Measurements from ENCODE around the gene GPC2. TPM values are rescaled to one million over a fixed set of nuclear protein-coding genes. Genes with fewer than 3 reads are reported as not detected.
"Not testable (repeated sequence)": the region's sequence is repeated elsewhere in the genome, so short reads cannot be mapped to it uniquely, and the experiment has no call there.

GPC2 gene
- total and polyA plus RNA-seq, 2 donors = 8.5 to 11.2 TPM

DNA sequence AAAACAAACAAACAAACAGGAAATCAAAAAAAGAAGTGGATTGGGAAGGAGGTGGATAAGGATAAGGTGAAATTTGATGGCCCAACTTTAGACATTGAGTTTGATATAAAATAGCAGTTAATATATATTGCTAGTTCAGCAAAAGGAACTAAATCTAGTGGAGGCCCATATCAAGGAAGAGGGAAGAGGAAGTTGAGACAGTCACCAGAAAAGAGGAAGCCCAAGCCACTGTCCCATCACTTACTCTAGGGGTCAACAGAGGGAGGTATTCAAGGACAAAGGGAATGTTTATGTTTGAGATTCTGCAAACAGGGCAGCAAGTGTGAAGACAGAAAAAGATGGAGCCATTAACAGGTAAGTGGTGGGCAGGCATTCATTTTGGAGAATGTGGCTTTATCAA is 24.8 kb downstream of the GPC2 start:
- Histone ChIP-seq H3K27ac (ENCODE audit: low read depth in 1 of 2, low read length in 1 of 2) (no peak overlapping the region), H3K4me3 (ENCODE audit: low read length in 2 of 2) (no peak overlapping the region), H3K9me3 (ENCODE audit: control insufficient read depth in 2 of 2, insufficient read depth in 1 of 2, low read length in 1 of 2) (no peaks in the 10 kb centered on the region), H3K27me3 (ENCODE audit: control insufficient read depth in 2 of 2, insufficient read depth in 1 of 2, low read length in 1 of 2) (no peaks in the 10 kb centered on the region), H3K4me1 (ENCODE audit: control insufficient read depth in 2 of 2, insufficient read depth in 2 of 2, low read length in 2 of 2) (peaks cover 10 to 35% of the 10 kb centered on the region in 2 donors), H3K36me3 (ENCODE audit: control insufficient read depth in 2 of 2, insufficient read depth in 2 of 2, low read length in 1 of 2) (peaks cover 41 to 57% of the 10 kb centered on the region in 2 donors)
- DNase-seq (ENCODE audit: low read depth in 6 of 9, low spot score in 9 of 9) = no peak

DNA sequence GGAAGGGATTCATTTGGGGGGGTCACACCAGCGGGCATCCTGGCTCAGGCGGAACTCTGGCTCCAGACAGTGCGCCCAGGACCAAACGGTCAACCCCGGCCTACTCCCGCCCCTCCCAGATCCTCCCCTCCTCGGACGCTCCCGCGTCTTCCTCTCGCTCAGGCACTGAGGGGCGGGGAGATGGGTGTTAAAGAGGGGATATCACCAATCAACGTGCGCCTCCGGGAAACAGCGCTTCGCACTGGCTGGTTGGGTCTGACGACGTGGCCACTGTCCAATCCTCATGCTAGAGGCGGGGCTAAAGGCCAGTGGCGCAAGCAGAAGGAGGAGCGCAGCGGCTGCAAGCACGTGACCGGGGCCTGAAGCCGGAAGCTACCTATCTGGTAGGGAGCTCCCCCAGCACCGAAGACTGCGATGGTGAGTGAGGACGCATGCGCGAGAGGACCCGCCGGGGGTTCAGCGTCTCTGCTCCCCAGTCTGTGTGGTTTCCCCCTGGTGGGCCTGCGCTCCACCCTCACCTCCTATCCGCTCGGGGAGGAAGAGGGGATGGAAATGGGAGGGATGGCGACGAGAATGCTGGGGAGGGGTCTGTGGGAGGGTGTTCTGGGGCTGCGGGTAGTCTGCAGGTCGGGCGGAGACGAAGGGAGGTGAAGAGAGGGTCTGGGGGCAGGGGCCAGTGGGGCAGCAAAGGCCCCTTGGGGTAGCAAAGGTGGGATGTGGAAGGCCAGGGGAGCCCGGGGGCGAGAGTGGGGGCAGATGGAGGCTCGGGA is 28.4 kb downstream of the GPC2 start, which contains the start of gene LAMTOR4:
LAMTOR4 (plus strand) TSS at position 360 of the 770 bp plus-strand sequence; CDS start at position 415, 55 bp downstream.
- peak within 1 kb of the TSS; percentile 93 to 94 for H3K27ac ChIP-seq (ENCODE audit: low read depth in 1 of 2, low read length in 1 of 2)
- H3K27me3 ChIP-seq (ENCODE audit: control insufficient read depth in 2 of 2, insufficient read depth in 1 of 2, low read length in 1 of 2) = no peaks in the 10 kb centered on the region
- H3K4me1 ChIP-seq (ENCODE audit: control insufficient read depth in 2 of 2, insufficient read depth in 2 of 2, low read length in 2 of 2) = peaks cover 9 to 20% of the 10 kb centered on the region in 2 donors
- peak within 1 kb of the TSS; percentile 75 to 78 for H3K4me3 ChIP-seq (ENCODE audit: low read length in 2 of 2)
- under 1% methylated on average over 46 of the region's 46 CpGs for WGBS
- H3K9me3 ChIP-seq (ENCODE audit: control insufficient read depth in 2 of 2, insufficient read depth in 1 of 2, low read length in 1 of 2) = no peaks in the 10 kb centered on the region
- peak; percentile 89 to 99 (median 97) for DNase-seq (ENCODE audit: low read depth in 6 of 9, low spot score in 9 of 9)
- peaks cover 7 to 20% of the 10 kb centered on the region in 2 donors for H3K36me3 ChIP-seq (ENCODE audit: control insufficient read depth in 2 of 2, insufficient read depth in 2 of 2, low read length in 1 of 2)

DNA sequence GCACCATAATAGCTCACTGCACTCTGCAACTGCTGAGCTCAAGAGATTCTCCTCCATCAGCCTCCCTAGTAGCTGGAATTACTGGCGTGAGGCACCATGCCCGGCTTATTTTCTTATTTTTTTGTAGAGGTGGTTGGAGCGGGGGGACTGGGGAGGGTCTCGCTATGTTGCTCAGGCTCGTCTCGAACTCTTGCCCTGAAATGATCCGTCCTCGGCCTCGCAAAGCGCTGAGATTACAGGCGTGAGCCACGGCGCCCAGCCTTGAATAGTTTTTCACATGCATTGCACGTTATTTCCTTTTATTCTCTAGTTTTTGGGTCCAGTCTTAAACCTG is 29.0 kb downstream of the GPC2 start:
- no peak for DNase-seq (ENCODE audit: low read depth in 6 of 9, low spot score in 9 of 9)
- 20% methylated on average over 14 of the region's 14 CpGs for WGBS
- Histone ChIP-seq H3K9me3 (ENCODE audit: control insufficient read depth in 2 of 2, insufficient read depth in 1 of 2, low read length in 1 of 2) (no peaks in the 10 kb centered on the region), H3K36me3 (ENCODE audit: control insufficient read depth in 2 of 2, insufficient read depth in 2 of 2, low read length in 1 of 2) (peaks cover 2 to 15% of the 10 kb centered on the region in 2 donors), H3K4me1 (ENCODE audit: control insufficient read depth in 2 of 2, insufficient read depth in 2 of 2, low read length in 2 of 2) (peaks cover 9 to 20% of the 10 kb centered on the region in 2 donors), H3K27me3 (ENCODE audit: control insufficient read depth in 2 of 2, insufficient read depth in 1 of 2, low read length in 1 of 2) (no peaks in the 10 kb centered on the region), H3K4me3 (ENCODE audit: low read length in 2 of 2) (peak overlapping the region; percentile 60 to 78), H3K27ac (ENCODE audit: low read depth in 1 of 2, low read length in 1 of 2) (peak overlapping the region; percentile 93 to 94)

DNA sequence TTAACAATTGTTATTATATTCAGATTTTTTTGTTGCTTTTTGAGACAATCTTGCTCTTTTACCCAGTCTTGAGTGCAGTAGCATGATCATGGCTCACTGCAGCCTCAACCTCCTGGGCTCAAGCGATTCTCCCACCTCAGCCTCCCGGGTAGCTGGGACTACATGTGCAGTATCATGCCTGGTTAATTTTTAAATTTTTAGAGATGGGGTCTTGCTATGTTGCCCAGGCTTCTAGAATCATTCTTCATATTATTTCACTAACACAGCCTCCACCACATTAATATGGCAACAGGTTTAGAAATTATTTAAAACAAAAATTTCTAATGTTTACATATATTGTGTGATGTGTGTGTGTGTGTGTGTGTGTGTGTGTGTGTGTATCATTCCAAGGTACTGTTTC is 29.9 kb downstream of the GPC2 start:
- no peaks in the 10 kb centered on the region for H3K9me3 ChIP-seq (ENCODE audit: control insufficient read depth in 2 of 2, insufficient read depth in 1 of 2, low read length in 1 of 2)
- H3K4me1 ChIP-seq (ENCODE audit: control insufficient read depth in 2 of 2, insufficient read depth in 2 of 2, low read length in 2 of 2) = peaks cover 9 to 20% of the 10 kb centered on the region in 2 donors
- WGBS = over 99% methylated on average over 2 of the region's 2 CpGs
- H3K36me3 ChIP-seq (ENCODE audit: control insufficient read depth in 2 of 2, insufficient read depth in 2 of 2, low read length in 1 of 2) = peaks cover 0 to 6% of the 10 kb centered on the region in 2 donors
- no peak overlapping the region for H3K27ac ChIP-seq (ENCODE audit: low read depth in 1 of 2, low read length in 1 of 2)
- no peak overlapping the region for H3K4me3 ChIP-seq (ENCODE audit: low read length in 2 of 2)
- H3K27me3 ChIP-seq (ENCODE audit: control insufficient read depth in 2 of 2, insufficient read depth in 1 of 2, low read length in 1 of 2) = no peaks in the 10 kb centered on the region
- DNase-seq (ENCODE audit: low read depth in 6 of 9, low spot score in 9 of 9) = no peak

DNA sequence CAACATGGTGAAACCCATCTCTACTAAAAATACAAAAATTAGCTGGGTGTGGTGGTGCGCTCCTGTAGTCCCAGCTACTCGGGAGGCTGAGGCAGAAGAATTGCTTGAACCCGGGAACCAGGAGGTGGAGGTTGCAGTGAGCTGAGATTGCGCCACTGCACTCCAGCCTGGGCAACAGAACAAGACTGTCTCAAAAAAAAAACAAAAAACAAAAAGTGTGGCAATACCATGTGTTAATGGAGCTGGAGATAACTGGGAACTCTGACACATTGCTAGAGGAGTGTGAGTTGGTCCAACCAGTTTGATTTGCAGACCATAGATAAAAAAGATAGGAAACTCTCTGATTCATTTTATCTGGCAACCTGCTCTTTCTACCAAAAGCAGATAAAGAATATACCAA is 30.8 kb downstream of the GPC2 start:
- H3K36me3 ChIP-seq (ENCODE audit: control insufficient read depth in 2 of 2, insufficient read depth in 2 of 2, low read length in 1 of 2); H3K4me3 ChIP-seq (ENCODE audit: low read length in 2 of 2); DNase-seq (ENCODE audit: low read depth in 6 of 9, low spot score in 9 of 9); H3K9me3 ChIP-seq (ENCODE audit: control insufficient read depth in 2 of 2, insufficient read depth in 1 of 2, low read length in 1 of 2); H3K27ac ChIP-seq (ENCODE audit: low read depth in 1 of 2, low read length in 1 of 2); H3K27me3 ChIP-seq (ENCODE audit: control insufficient read depth in 2 of 2, insufficient read depth in 1 of 2, low read length in 1 of 2): not testable (repeated sequence)
- peaks cover 9 to 19% of the 10 kb centered on the region in 2 donors for H3K4me1 ChIP-seq (ENCODE audit: control insufficient read depth in 2 of 2, insufficient read depth in 2 of 2, low read length in 2 of 2)
- 98% methylated on average over 4 of the region's 4 CpGs for WGBS

DNA sequence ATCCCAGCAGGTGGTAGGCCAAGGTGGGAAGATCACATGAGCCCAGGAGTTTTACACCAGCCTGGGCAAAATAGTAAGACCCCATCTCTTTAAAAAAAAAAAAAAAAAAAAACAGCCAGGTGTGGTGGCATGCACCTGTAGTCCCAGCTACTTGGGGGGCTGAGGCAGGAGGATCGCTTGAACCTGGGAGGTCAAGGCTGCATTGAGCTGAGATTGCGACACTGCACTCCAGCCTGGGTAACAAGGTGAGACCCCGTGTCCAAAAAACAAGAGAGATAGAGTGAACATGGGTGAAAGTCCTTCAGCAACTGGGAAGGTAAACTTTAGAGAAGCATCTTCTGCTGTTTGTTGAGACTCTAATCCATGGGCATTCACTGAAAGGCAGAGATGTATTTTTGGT is 34.7 kb downstream of the GPC2 start:
- WGBS = 98% methylated on average over 3 of the region's 3 CpGs
- DNase-seq (ENCODE audit: low read depth in 6 of 9, low spot score in 9 of 9) = no peak
- H3K4me3 ChIP-seq (ENCODE audit: low read length in 2 of 2) = no peak overlapping the region
- H3K27ac ChIP-seq (ENCODE audit: low read depth in 1 of 2, low read length in 1 of 2) = no peak overlapping the region
- H3K4me1 ChIP-seq (ENCODE audit: control insufficient read depth in 2 of 2, insufficient read depth in 2 of 2, low read length in 2 of 2) = peaks cover 4 to 15% of the 10 kb centered on the region in 2 donors
- no peaks in the 10 kb centered on the region for H3K9me3 ChIP-seq (ENCODE audit: control insufficient read depth in 2 of 2, insufficient read depth in 1 of 2, low read length in 1 of 2)
- H3K36me3 ChIP-seq (ENCODE audit: control insufficient read depth in 2 of 2, insufficient read depth in 2 of 2, low read length in 1 of 2) = no peaks in the 10 kb centered on the region
- H3K27me3 ChIP-seq (ENCODE audit: control insufficient read depth in 2 of 2, insufficient read depth in 1 of 2, low read length in 1 of 2) = no peaks in the 10 kb centered on the region

DNA sequence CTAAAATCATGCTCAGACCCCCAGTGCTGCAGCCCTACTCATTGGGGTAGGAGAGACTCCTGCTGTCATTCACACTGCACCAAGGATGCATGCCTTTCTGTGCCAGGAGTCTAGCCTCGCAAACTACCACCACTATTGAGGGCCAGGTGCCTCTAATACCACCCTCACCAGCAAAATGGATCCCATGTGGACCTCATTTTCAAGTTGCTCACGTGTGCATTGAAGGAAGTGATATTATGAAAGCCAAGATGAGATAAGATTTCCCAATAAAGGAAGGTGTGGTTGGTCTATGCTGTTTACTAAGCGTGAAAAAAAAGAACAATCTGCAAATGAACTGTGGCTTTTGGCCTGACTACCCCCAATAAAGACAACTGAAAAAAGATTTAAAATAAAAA is 35.6 kb downstream of the GPC2 start:
- H3K27ac ChIP-seq (ENCODE audit: low read depth in 1 of 2, low read length in 1 of 2) = no peak overlapping the region

DNA sequence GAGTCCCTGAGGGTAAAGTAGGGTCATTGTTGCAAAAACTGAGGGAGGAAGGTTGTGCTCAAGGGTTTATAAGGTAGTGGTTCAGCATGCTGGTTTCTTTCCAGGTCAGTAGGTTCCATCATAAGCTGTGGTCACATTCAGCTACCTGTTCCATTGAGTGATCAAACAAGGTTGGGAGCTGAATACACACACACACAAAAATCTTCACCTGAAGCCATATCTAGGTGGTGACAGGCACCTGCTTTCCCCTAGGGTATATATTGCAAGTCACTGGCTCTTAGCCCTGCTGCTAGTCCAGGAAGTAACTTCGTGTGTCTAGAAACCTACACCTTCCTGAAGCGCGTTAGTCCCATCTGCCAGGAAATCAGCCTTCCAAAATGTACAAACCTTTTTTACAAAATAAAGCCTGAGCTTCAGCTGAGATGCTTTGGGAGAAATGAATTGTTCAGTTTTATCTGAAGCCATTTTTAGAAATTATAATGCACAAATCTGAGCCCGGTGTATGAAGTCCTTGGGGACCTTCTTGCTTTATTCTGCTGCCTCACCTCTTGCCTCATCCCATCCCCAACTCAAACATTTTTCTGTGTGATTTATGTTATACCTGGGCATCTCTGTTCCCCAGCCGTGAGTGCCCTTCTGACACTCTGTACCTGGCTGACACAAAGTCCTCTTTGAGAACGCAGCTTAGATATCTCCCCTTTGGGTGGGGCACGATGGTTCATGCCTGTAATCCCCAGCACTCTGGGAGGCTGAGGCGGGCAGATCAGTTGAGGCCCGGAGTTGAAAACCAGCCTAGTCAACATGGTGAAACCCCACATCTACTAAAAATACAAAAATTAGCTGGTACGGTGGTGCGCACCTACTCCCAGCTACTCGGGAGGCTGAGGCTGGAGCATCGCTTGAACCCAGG is 39.1 kb downstream of the GPC2 start:
- DNase-seq (ENCODE audit: low read depth in 6 of 9, low spot score in 9 of 9) = peak in 2 of 9 donors; percentile 33 to 64
- no peak overlapping the region for H3K4me3 ChIP-seq (ENCODE audit: low read length in 2 of 2)
- no peaks in the 10 kb centered on the region for H3K36me3 ChIP-seq (ENCODE audit: control insufficient read depth in 2 of 2, insufficient read depth in 2 of 2, low read length in 1 of 2)
- peak overlapping the region; percentile 46 to 72 for H3K27ac ChIP-seq (ENCODE audit: low read depth in 1 of 2, low read length in 1 of 2)
- no peaks in the 10 kb centered on the region for H3K9me3 ChIP-seq (ENCODE audit: control insufficient read depth in 2 of 2, insufficient read depth in 1 of 2, low read length in 1 of 2)
- H3K27me3 ChIP-seq (ENCODE audit: control insufficient read depth in 2 of 2, insufficient read depth in 1 of 2, low read length in 1 of 2) = no peaks in the 10 kb centered on the region
- 75% methylated on average over 13 of the region's 13 CpGs for WGBS
- peaks cover 4 to 16% of the 10 kb centered on the region in 2 donors for H3K4me1 ChIP-seq (ENCODE audit: control insufficient read depth in 2 of 2, insufficient read depth in 2 of 2, low read length in 2 of 2)

More for the DNA sequence above, 35.6 kb downstream of the GPC2 start:
- Histone ChIP-seq H3K9me3 (ENCODE audit: control insufficient read depth in 2 of 2, insufficient read depth in 1 of 2, low read length in 1 of 2) (no peaks in the 10 kb centered on the region), H3K4me1 (ENCODE audit: control insufficient read depth in 2 of 2, insufficient read depth in 2 of 2, low read length in 2 of 2) (peaks cover 4 to 15% of the 10 kb centered on the region in 2 donors), H3K27me3 (ENCODE audit: control insufficient read depth in 2 of 2, insufficient read depth in 1 of 2, low read length in 1 of 2) (no peaks in the 10 kb centered on the region), H3K4me3 (ENCODE audit: low read length in 2 of 2) (no peak overlapping the region), H3K36me3 (ENCODE audit: control insufficient read depth in 2 of 2, insufficient read depth in 2 of 2, low read length in 1 of 2) (no peaks in the 10 kb centered on the region)
- WGBS = 65% methylated on average over 3 of the region's 3 CpGs
- DNase-seq (ENCODE audit: low read depth in 6 of 9, low spot score in 9 of 9) = no peak

DNA sequence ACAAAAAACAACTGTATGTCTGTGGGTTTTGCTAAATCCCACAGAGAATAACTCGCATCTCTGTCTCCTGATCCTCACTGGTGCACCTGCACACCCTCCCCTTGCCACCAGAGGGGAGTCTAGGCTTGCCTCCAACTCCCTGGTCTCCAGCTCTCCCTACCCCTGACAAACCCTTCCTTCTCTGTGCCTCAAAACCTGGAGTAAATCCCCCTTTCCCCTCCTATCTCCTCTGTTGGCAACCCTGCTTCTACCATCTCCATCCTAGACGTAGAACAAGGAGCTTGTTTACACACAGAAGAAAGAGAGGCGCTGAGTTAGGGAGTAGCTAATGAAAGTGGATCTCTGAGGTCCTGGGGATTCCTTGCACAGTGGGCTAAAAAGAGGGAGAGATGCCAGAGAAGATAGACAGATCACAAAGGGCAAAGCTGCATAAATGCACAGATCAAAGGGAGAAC is 44.5 kb downstream of the GPC2 start:
- H3K4me3 ChIP-seq (ENCODE audit: low read length in 2 of 2) = no peak overlapping the region
- no peaks in the 10 kb centered on the region for H3K27me3 ChIP-seq (ENCODE audit: control insufficient read depth in 2 of 2, insufficient read depth in 1 of 2, low read length in 1 of 2)
- no peaks in the 10 kb centered on the region for H3K9me3 ChIP-seq (ENCODE audit: control insufficient read depth in 2 of 2, insufficient read depth in 1 of 2, low read length in 1 of 2)
- WGBS = 44% methylated on average over 3 of the region's 3 CpGs
- H3K4me1 ChIP-seq (ENCODE audit: control insufficient read depth in 2 of 2, insufficient read depth in 2 of 2, low read length in 2 of 2) = peaks cover 8 to 36% of the 10 kb centered on the region in 2 donors
- DNase-seq (ENCODE audit: low read depth in 6 of 9, low spot score in 9 of 9) = peak in 6 of 9 donors; percentile 65 to 88 (median 70)
- no peak overlapping the region for H3K27ac ChIP-seq (ENCODE audit: low read depth in 1 of 2, low read length in 1 of 2)
- H3K36me3 ChIP-seq (ENCODE audit: control insufficient read depth in 2 of 2, insufficient read depth in 2 of 2, low read length in 1 of 2) = no peaks in the 10 kb centered on the region

Data from thymus (tissue), 11 donors.